HG03442 (cell line): ENCODE measurements around the gene BAIAP2.
"Not testable (repeated sequence)": the region's sequence is repeated elsewhere in the genome, so short reads cannot be mapped to it uniquely, and the experiment has no call there.

Source experiments
- ATAC-seq: cut with Tn5 transposase; IDR thresholded peaks from one replicate; pipeline ENCODE4 v1.9.1; 2021; ENCODE audit warnings: mild to moderate bottlenecking, moderate library complexity; ENCODE audit not compliant: unreplicated experiment

BAIAP2 gene

DNA sequence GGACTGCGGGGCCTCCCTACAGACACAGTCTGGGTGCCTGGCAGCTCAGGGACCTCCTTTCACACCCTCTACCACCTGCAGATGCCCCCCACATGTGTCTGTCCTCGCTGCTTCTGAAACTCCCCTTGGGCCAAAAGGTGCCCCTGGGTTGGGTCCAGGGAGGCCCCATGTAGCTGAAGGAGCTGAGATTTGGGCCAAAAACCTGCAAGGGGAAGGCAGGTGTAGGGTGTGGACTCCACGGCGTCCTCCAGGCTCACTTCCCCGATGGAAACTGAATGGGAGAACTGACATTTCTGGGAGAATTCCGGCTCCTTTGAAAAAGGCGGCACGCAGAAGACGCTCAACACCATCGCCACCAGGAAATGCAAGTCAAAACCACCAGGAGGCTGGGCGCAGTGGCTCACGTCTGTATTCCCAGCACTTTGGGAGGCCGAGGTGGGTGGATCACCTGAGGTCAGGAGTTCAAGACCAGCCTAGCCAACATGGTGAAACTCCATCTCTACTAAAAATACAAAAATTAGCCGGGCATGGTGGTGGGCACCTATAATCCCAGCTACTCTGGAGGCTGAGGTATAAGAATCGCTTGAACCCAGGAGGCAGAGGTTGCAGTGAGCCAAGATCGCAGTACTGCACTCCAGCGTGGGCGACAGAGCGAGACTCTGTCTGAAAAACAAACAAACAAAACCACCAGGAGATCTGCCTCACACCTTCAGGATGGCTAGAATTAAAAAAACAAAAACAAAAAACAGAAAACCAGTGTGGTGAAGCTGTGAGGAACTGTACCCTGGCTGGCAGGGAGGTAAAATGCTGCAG, 13.2 kb upstream of the BAIAP2 start:
- no peak for ATAC-seq

DNA sequence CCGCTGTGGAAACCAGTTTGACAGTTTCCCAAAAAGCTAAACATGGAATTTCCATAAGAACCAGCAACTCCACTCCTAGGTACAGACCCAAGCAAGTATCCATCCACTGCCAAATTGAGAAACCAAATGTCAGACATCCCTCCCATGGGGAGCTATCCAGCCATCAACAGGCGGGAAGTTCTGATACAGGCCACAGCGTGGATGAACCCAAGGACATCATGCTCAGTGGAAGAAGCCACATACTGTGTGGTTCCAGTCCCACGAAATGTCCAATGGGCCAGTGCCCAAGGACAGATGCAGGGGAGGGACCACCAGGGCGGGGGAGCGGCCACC, 12.6 kb upstream of the BAIAP2 start:
- ATAC-seq, result no peak

DNA sequence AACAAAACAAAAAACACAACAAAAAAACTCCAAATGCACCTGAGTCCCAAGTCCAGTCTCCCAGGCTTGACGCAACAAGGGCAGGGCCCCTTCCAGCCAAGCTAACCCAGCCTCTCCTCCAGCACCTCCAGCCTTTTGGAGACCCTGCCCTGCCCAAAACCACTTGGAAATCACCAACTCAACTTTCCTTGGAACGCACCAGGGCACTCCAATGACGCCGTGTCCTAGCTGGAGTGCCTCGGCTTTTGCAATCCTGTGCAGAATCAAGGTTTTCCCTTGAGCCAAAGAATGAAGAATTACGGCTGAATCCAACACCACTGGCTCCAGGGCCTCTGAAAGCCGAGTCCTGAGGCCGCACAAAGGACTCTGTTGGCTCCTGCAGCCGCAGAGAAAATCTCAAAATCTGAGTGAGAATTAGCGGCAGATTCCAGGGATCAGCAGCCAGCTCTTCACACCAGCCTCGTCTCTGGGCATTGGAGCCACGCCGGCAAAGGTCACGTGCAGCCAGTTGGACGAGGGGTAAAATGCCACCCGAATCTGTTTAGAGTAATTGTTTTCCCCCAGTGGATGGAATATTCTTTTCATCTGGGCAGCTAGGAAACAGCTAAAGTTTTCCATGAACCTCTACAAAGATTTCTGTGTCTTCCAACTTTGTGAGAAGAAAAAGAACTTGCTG, 9.7 kb upstream of the BAIAP2 start:
- ATAC-seq, result no peak

DNA sequence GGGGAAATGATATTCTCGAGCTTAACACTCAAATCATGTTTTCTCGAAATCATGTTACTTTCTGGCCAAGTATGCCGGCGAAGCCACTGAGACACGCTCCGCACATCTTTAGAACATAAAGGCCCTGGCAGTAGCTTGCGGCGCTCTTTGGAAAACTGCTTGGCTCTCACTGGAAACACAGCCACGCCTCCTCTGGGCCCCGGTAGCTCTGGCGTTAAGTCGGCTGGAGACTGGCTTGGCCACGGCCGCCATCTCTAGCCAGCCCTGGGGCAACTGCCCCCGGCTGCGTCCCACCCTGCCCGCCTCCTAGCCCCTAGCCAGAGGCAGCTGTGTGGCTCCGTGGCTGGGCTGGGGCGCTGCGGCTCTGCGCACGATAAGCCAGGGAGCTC, 9.2 kb upstream of the BAIAP2 start:
- ATAC-seq, result no peak

DNA sequence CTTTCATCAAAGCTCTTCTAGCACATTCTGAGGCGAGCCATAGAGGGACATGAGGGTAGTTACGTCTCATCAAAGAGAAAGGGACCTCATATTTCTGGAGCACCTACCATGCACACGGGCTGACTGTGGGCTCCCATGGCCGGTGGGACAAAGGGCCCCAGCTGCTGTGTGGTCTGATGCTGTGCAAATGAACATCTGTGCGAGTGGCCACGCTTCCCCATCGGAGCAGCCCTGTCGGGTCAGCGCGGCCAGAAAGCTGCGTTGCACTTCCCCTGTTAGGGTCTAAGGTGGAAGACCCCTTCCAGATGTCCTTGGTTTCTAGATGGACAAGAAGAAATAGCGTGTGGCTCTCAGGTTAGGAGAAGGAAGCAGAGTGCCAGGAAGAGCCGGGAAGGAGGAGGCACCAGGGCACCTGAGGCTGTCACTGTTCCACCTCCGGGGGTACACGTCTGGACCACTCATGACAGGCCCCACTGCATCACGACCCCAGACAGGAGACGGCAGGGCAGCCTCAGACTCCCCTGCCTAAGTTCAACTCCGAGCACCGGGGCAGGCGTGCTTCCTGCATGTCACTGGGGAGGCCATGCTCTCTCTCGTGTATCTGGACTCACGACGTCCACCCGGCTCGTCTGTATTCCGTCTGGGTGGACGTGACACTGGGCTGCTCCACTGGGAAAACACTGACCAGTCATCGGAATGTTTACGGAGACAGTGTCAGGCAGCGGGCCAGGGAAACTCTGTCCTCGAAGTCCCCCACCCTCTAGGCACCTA, 8.5 kb upstream of the BAIAP2 start:
- ATAC-seq, result no peak

DNA sequence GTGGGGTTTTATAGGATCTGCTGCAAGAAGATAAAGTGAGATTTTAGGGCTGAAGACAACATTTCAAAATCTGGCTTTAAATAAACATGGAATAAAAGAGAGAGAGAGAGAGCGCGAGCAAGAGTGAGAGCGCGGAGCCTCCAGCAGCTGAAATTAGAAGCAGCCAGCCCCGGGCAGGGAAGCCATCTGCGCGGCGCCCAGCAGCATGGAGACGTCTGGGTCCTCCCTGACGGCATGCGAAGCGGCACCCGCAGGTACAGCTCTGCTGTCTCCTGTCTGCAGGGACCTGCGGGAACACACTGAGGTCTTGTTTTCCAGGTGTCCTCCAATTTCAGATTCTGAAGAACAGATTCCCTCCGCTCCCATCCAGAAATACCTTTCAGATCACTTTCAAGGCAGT, 7.9 kb upstream of the BAIAP2 start:
- ATAC-seq, result no peak

DNA sequence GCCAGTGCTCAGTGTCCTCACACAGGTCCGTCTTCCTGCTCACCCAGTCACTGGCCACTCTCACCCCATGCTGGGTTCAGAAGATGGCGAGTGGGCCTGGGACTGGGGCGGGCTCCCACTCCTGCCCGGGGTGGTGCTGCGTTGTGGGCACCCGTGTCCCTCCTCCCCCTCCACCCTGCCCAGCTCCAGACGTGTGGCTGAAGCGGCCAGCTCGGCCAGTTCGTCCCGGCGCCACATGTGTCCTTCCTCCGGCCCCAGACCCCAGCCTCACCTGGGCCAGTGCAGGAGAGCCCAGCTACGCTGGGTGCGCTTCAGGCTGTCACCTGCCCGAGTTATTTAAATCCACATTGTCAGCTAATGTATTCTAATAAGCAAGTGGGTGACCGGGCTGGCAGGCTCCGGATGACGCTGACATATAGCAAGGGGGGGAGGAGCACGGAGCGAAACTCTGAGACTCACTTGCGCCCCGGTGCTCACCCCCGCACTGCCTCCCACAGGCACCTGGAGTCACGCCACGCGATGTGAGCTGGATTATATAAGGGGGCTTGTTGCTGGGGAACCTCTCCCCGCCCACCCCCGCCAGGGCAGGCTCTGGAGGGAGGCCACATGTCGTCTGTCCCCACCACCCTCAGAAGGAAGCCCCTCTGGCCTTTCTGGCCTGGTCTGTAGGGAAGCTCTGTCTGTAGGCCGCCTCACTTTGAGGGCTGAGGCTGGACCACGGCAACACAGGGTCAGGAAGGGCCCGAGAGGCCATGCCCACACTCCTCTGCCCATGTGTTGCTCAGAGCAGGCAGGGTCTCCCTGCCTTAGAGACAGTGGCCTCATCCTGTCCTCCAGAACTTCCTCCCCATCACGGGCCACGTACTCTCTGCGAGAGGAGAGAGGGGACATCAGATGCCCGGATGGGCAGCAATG, 7.1 kb upstream of the BAIAP2 start:
- no peak for ATAC-seq

DNA sequence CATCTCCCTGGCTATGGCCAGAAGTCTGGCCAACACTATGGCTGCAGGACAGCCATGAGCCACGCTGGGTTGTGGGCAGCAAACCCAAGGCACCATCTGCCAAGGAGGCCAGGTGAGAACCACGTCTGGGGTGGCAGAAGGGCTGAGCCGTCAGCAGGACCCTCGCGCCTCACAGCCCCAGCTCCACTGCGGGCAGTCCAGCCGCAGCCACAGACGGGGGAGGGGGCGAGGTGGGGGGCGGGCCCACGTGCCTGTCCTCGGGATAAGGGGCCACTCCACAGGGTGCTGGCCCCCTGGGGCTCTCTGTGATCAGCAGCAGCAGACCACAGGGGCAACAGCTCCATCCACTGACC, 6.5 kb upstream of the BAIAP2 start:
- no peak for ATAC-seq

DNA sequence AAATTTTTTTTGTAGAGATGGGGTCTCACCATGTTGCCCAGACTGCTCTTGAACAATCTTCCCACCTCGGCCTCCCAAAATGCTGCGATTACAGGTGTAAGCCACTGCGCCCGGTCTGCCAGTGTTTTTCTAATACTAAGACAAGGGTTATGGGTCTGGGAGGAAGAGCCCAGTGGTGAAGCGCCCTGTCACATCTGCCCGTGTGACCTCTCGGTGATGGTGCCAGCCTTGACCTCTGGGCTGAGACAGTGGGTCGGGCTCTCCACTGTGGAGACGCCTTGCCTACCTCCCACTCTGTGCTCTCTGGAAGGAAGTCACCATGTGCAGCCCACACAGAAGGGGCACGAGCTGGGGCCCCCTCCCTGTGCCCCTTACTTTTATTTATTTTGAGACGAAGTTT, 5.1 kb upstream of the BAIAP2 start:
- ATAC-seq, result no peak

DNA sequence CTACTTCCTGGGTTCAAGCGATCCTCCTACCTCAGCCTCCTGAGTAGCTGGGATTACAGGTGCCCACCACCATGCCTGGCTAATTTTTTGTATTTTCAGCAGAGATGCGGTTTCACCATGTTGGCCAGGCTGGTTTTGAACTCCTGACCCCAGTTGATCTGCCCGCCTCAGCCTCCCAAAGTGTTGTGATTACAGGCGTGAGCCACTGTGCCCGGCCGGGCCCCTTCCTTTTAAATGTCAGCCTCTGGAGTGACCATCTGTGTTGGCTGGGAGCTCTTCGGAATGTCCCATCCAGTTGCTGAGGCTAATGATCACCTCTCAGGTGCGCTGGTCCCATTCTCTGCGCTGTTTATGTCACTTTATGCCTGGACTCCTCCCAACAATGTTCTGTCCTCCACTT, 4.6 kb upstream of the BAIAP2 start:
- not testable (repeated sequence) for ATAC-seq

DNA sequence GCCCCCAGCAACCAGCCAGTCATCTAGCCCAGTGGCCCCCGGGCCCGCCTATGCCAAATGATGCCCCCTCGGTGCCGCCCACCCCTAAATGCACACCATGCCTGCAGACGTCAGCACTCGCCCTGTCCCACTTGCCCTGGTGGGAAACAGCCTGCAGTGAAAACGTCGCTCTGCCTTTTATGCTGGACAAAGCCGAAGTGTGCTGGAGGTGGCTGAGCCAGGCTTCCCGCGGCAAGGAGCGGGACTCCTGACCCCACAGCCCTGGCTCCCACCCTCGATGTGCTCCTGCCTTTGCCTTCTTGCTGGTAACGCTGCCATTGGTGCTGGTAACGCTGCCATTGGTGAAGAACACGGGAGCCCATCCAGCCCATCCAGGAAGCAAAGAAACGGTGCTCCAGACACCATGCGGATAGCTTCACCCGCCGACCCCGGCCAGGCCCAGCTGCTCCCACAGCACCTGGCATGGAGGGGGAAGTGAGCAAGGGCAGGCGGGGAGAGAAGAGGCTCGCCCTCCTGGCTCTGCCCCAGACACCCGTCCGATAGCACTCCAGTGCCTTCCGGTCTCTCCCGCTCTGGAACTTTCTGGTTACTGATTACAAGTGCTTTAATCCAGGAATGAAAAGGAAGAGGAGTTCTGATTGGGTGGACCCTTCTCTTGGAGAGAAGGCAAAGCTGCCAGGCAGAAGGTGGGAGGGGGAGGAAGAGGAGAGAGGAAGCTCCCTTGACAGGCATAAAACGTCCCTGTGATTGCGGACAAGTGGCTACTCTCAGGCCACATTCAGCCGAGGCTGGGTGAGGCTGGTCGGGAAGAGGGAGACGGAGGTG, 4.0 kb upstream of the BAIAP2 start:
- no peak for ATAC-seq

DNA sequence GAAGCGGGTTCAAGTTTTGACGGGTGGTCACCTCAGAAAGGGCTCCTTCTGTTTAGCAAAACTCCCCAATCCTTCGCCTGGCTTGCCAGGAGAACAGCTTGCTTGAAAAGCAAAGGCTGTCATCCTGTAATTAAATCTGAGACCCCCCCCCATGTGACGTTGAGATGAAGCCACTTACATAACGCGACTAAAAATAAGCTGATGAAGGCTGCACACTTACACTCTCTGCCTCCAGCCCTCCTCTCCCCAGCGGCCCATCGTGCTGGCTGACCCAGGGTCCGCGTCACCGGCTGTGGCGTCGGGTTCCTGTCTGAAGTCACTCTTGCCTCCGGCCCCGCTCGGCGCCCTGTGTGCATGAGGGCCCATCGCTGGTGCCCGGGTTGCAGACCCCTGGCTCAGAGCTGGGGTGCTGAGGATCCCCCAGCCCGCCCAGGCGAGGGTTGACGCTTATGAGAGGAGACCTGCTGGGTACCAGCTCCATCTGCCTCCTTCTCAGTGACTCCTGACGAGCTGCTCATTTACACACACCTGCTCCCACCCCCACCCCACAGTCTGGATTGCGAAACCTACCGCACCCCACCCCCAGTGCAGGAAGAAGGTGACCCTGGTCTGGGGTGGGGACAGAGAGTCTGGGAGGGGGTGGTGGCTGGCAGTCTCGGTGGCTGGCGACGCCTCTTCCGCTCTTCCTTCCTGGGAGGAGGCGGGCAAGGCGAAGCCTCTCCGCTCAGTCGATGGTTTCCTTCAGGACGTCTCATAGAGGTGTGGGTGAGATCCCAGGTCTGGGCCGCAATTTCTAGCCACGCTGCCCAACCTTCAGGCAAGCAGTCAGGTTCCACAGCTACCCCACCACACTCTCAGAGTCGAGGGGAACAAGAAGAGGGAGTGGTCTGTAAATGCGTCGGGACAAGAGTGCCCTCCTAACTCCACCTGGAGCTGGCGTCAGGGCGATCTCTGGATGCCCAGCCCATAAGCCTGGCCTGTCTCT, 3.1 kb upstream of the BAIAP2 start:
- no peak for ATAC-seq

DNA sequence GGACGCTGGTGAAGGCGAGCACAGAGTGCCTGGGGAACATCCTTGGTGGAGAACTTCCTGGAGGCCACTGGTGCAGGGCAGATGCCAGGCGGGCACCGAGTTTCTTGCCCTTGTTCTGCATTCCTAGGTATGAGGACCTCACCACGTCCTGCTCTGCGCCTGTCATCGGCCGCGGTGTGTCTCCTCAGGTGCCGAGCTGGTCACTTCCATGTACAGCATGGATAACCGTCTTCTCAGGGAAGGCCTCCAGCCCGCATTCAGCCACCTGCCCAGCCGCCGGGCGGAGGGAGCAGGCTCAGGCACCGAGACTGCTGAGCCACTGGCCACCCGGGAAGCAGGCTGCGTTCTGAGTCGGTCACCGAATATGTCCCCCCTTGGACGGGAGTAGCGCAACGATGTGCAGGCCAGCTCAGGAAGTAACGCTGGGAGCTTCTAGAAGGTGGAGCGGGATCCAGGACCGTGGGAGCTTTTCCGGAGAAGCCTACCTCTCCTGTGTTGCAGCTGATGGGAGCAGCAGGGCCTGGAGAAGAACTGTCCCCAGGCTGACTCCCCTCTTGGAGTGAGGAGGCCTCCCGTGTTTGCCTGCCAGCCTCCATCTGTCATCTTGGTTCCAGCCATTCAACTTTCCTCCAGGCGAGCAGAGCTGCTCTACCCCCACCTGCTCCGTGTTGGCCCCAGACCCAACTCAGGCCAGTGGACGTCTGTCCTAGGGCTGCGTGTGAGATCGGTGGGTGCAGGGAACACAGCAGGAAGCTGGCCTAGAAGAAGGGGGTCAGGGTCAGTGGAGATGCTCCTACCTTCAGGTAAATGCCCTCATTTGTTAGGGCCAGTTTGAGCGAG, 2.1 kb upstream of the BAIAP2 start:
- no peak for ATAC-seq

DNA sequence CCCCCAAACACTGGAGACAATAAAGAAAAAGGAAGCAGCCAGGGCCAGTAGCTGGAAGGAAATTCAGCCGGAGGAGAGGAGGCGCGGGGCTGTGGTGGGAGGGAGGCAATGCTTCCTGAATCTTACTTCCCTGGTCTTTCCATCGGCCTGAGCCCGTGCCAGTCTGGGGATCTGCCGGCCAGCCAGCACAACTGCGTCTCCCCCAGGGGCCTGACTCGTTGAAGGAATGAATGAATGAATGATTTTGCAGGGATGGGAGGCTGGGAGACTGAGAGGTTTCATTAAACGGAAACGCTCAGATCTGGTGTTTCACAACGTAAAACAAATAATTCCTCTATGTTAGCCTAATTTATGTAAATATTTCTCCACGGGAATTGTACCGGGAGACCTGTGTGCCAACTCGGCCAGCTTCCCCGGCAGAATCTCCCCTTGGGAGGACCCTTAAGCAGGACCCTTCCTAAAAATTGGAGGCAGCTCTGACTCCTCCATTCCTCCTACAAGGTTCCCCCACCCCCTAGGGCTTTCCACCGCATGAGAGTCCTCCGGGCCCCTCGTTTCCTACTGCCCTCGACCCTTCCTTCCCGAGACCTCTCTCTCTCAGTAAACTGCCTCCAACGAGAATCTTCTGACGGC, 1.3 kb upstream of the BAIAP2 start:
- ATAC-seq, result no peak

DNA sequence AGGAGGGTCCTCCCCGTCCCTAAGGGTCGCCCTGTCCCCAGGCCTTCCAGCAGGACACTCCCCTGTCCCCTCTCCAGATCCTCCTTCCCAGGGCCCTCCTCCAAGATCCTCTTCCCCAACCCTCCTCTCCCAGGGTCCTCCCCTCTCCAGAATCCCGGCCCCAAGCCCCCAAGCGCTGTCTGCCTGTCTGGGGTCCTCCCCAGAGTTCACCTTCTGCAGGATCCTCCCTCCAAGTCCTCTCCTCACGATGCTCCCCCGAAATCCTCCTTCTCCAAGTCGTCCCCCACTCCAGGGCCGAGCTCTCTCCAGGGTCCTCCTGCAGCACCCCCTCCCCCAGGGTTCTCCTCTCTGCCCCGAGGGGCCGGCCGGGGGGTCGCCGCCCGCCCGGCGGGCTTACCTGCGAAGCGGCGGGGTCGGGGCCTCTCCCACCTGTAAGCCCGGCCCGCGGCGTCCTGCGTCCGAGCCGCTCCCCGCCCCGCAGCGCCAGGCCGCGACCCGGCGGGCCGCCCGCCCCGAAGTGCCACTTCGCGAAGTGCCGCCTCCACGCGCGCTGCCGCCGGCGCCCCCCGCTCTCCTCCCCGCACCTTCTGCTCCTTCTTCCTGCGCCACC, 678 bp upstream of the BAIAP2 start:
- ATAC-seq, result no peak

DNA sequence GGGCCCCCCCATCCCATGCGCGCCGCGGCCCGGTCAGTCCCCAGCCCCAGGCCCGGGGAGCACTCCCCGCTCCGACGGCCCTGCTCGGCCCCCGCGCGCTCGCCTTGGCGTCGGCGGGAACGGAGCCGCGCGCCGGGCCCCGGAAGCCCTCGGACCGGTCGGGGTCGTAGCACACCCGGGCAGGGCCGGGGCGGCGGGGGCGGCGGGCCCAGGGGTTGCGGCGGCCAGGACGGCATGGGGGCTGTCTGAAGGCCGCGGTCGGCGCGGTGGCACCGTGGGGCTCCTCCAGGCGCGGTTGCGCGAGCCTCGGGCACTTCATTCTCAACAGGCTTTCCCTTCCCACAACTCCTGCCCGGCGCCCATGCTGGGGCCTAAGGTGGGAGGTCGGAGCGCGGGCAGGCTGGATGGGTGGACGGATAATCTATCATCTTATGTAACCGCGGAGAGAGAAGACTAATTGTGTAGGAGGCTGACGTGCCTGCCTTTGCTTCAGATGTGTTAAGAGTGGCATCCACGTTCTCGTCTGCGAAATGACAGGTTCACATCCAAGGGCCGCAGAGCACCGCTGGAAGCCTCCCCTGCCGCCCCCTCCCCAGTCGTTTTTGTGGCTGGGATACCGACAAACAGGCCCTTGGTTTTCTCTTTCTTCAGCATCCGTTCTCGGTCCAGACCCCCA, 708 bp downstream of the BAIAP2 start:
- ATAC-seq, result peak; percentile 13
